ENCODE results near the gene LRCOL1. TPM values are rescaled to one million over a fixed set of nuclear protein-coding genes. Genes with fewer than 3 reads are reported as not detected.
A peak's percentile ranks its signal among the peaks of the same experiment; 100 is the strongest.
"Not testable (repeated sequence)": the region's sequence is repeated elsewhere in the genome, so short reads cannot be mapped to it uniquely, and the experiment has no call there.

LRCOL1 gene
- total and polyA plus RNA-seq, 2 experiments from 2014 or later: 1.7 TPM; not detected in 1

DNA sequence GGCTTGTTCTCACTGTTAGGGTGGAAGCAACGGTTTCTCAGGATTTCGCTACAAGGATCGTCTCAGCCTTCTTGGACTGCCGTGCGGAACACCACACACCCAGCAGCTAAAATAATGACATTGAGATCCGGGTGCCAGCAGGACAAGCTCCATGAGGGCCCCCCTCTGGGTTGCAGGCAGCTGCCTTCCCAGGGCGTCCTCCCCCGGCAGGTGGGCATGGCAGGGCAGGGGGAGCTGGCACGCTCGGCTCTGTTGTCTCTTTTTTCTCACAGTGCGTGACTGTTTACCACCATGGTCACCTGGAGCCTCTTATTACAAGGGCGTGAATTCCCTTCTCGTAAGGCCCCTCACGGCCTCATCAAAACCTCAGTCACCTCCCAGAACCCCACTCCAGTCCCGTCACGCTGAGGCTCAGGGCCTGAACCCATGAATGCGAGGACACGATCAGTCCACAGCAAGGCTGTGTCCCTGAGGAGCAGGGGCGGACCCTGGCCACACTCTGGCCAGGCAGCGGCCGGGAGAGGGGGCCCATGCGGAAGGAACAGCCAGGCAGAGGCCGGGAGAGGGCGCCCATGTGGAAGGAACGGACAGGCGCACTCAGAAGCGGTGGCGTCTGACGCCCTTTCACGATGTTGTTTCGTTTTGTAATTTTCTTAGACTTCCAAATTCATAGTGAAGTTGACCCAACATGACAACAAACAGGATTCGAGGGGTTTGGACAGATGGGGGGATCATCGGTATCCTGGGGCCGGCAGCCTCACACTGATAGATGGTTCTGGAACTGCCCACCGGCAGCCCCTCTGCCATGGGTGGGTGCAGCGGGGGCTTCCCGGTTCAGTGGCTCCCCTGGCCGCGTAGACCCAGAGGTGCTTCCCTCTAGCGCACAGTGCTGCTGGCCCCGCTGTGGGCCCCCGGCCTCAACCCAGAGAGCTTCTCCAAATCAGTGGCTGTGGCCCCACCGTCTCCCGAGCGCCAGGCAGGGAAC, 10.0 kb downstream of the LRCOL1 start:
- H3K9me3 Mint-ChIP-seq: peaks cover 8% of the 10 kb centered on the region
- peak overlapping the region; percentile 83; the same call in 1 of the 2 replicates for H2AFZ ChIP-seq
- no peak overlapping the region for H3K27ac Mint-ChIP-seq
- peak overlapping the region; percentile 61; the same call in 1 of the 2 replicates for H3K4me2 ChIP-seq
- no peaks in the 10 kb centered on the region for H3K36me3 ChIP-seq (ENCODE audit: insufficient read depth)
- ATAC-seq: peak; percentile 73
- no peak overlapping the region for H3K27ac ChIP-seq (ENCODE audit: low read depth)
- no peaks in the 10 kb centered on the region for H3K9me2 ChIP-seq (ENCODE audit: insufficient read depth)
- peaks cover 18% of the 10 kb centered on the region for H3K4me1 Mint-ChIP-seq
- H3K4me3 ChIP-seq: peak overlapping the region; percentile 34; the same call in 1 of the 2 replicates
- no peaks in the 10 kb centered on the region for H4K20me1 ChIP-seq (replicated peaks; ENCODE audit: insufficient read depth)
- H3K36me3 Mint-ChIP-seq (ENCODE audit: low read depth): no peaks in the 10 kb centered on the region
- H3K27me3 ChIP-seq (ENCODE audit: insufficient read depth): peaks cover 65% of the 10 kb centered on the region
- H3F3A ChIP-seq (replicated peaks; ENCODE audit: low read depth): peaks cover 26% of the 10 kb centered on the region
- H3K4me3 Mint-ChIP-seq: peak overlapping the region; percentile 57
- peaks cover 3% of the 10 kb centered on the region; the same call in 1 of the 2 replicates for H3K4me1 ChIP-seq (ENCODE audit: insufficient read depth)
- no peaks in the 10 kb centered on the region for H3K79me2 ChIP-seq (replicated peaks; ENCODE audit: insufficient read depth)
- peak; percentile 88 for DNase-seq (ENCODE audit: low spot score)
- peaks cover 69% of the 10 kb centered on the region for H3K27me3 Mint-ChIP-seq (ENCODE audit: insufficient read depth, low read depth, poor library complexity)
- TF ChIP-seq, protein P1, sequence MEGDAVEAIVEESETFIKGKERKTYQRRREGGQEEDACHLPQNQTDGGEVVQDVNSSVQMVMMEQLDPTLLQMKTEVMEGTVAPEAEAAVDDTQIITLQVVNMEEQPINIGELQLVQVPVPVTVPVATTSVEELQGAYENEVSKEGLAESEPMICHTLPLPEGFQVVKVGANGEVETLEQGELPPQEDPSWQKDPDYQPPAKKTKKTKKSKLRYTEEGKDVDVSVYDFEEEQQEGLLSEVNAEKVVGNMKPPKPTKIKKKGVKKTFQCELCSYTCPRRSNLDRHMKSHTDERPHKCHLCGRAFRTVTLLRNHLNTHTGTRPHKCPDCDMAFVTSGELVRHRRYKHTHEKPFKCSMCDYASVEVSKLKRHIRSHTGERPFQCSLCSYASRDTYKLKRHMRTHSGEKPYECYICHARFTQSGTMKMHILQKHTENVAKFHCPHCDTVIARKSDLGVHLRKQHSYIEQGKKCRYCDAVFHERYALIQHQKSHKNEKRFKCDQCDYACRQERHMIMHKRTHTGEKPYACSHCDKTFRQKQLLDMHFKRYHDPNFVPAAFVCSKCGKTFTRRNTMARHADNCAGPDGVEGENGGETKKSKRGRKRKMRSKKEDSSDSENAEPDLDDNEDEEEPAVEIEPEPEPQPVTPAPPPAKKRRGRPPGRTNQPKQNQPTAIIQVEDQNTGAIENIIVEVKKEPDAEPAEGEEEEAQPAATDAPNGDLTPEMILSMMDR (conservative IDR thresholded peaks at IDR 0.05; ENCODE audit: low read depth in 2 of 2): peak; percentile 59 to 83
- no peak for TF ChIP-seq CREB1 (CRISPR knock-in tag; IDR thresholded peaks at IDR 0.05; ENCODE audit: low read depth)

DNA sequence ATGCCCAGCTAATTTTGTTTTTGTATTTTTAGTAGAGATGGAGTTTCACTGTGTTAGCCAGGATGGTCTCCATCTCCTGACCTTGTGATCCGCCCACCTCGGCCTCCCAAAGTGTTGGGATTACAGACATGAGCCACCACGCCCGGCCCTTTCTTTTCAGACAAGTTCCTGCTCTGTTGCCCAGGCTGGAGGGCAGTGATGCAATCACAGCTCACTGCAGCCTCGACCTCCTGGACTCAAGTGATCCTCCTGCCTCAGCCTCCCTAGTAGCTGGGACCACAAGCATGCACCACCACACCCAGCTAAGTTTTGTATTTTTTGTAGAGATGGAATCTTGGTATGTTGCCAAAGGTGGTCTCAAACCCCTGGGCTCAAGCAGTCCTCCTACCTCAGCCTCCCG, 10.9 kb downstream of the LRCOL1 start:
- not testable (repeated sequence) for H3K9me2 ChIP-seq (ENCODE audit: insufficient read depth); H3K27ac Mint-ChIP-seq; H2AFZ ChIP-seq; H3K79me2 ChIP-seq (replicated peaks; ENCODE audit: insufficient read depth); ATAC-seq; H3K4me2 ChIP-seq; H4K20me1 ChIP-seq (replicated peaks; ENCODE audit: insufficient read depth); H3K4me3 ChIP-seq; H3K27ac ChIP-seq (ENCODE audit: low read depth); H3K36me3 Mint-ChIP-seq (ENCODE audit: low read depth); H3K9me3 Mint-ChIP-seq; H3K4me1 ChIP-seq (ENCODE audit: insufficient read depth); H3K36me3 ChIP-seq (ENCODE audit: insufficient read depth); DNase-seq (ENCODE audit: low spot score)
- peaks cover 68% of the 10 kb centered on the region for H3K27me3 ChIP-seq (ENCODE audit: insufficient read depth)
- Mint-ChIP-seq H3K27me3 (ENCODE audit: insufficient read depth, low read depth, poor library complexity) (peaks cover 67% of the 10 kb centered on the region), H3K4me1 (peaks cover 18% of the 10 kb centered on the region), H3K4me3 (peak overlapping the region; percentile 24; the same call in 1 of the 3 replicates)
- H3F3A ChIP-seq (replicated peaks; ENCODE audit: low read depth): peaks cover 26% of the 10 kb centered on the region

DNA sequence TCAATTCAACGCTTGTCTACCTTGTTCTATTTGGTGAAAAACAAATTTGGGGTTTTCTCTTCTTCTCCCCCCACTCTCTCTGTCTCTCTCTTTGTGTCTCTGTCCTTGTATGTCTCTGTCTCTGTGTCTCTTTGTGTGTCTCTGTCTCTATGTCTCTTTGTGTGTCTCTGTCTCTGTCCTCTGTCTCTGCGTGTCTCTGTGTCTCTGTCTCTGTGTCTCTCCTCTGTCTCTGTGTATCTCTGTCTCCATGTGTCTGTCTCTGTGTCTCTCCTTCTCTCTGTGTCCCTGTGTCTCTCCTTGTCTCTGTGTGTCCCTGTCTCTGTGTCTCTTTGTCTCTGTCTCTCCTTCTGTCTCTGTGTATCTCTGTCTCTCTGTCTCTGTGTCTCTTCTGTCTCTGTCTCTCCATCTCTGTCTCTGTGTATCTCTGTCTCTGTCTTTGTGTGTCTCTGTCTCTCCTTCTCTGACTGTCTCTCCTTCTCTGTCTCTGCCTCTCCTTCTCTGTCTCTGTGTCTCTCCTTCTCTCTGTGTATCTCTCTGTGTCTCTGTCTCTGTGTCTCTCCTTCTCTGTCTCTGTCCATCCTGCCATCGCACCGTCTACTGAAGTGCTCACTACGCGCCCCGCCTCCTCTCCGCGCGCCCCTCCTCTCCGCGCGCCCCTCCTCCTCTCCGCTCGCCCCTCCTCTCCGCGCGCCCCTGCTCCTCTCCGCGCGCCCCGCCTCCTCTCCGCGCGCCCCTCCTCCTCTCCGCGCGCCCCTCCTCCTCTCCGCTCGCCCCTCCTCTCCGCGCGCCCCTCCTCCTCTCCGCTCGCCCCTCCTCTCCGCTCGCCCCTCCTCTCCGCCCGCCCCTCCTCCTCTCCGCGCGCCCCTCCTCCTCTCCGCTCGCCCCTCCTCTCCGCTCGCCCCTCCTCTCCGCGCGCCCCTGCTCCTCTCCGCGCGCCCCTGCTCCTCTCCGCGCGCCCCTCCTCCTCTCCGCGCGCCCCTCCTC, 12.8 kb downstream of the LRCOL1 start:
- peak overlapping the region; percentile 74 for H3K4me3 ChIP-seq
- H3K79me2 ChIP-seq (replicated peaks; ENCODE audit: insufficient read depth): no peaks in the 10 kb centered on the region
- no peak overlapping the region for H2AFZ ChIP-seq
- Mint-ChIP-seq H3K27ac (no peak overlapping the region), H3K4me1 (peaks cover 14% of the 10 kb centered on the region), H3K36me3 (ENCODE audit: low read depth) (no peaks in the 10 kb centered on the region; the same call in 2 of the 3 replicates), H3K9me3 (peaks cover 12% of the 10 kb centered on the region), H3K27me3 (ENCODE audit: insufficient read depth, low read depth, poor library complexity) (peaks cover 78% of the 10 kb centered on the region), H3K4me3 (peak overlapping the region; percentile 67)
- DNase-seq (ENCODE audit: low spot score): peak; percentile 73
- no peak overlapping the region for H3K27ac ChIP-seq (ENCODE audit: low read depth)
- peaks cover 77% of the 10 kb centered on the region for H3K27me3 ChIP-seq (ENCODE audit: insufficient read depth)
- no peaks in the 10 kb centered on the region for H3K36me3 ChIP-seq (ENCODE audit: insufficient read depth)
- H3F3A ChIP-seq (replicated peaks; ENCODE audit: low read depth): peaks cover 26% of the 10 kb centered on the region
- ATAC-seq: no peak
- H3K9me2 ChIP-seq (ENCODE audit: insufficient read depth): no peaks in the 10 kb centered on the region
- peaks cover 3% of the 10 kb centered on the region; the same call in 1 of the 2 replicates for H3K4me1 ChIP-seq (ENCODE audit: insufficient read depth)
- H4K20me1 ChIP-seq (replicated peaks; ENCODE audit: insufficient read depth): no peaks in the 10 kb centered on the region
- peak overlapping the region; percentile 65; the same call in 1 of the 2 replicates for H3K4me2 ChIP-seq
- TF ChIP-seq JUNB (IDR thresholded peaks at IDR 0.05; ENCODE audit: unreplicated experiment) (no peak), EZH2 (IDR thresholded peaks at IDR 0.05; ENCODE audit: low read depth, unreplicated experiment) (no peak), ZNF331 (CRISPR knock-in tag; IDR thresholded peaks at IDR 0.05; ENCODE audit: low read depth) (no peak), NANOG (IDR thresholded peaks at IDR 0.05; ENCODE audit: borderline replicate concordance) (no peak)
- TF ChIP-seq, protein P2, sequence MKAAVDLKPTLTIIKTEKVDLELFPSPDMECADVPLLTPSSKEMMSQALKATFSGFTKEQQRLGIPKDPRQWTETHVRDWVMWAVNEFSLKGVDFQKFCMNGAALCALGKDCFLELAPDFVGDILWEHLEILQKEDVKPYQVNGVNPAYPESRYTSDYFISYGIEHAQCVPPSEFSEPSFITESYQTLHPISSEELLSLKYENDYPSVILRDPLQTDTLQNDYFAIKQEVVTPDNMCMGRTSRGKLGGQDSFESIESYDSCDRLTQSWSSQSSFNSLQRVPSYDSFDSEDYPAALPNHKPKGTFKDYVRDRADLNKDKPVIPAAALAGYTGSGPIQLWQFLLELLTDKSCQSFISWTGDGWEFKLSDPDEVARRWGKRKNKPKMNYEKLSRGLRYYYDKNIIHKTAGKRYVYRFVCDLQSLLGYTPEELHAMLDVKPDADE (IDR thresholded peaks at IDR 0.05): no peak
